GM12875 (cell line): Measurements from ENCODE around the gene PPP3CB.

Experiments used
- H3K4me3 ChIP-seq: one replicate; pipeline ENCODE4 v1.5.1; 2011; ENCODE audit warnings: low read depth, low read length, control low read depth
- TF ChIP-seq, protein P1 (sequence below): IDR thresholded peaks from 2 replicates; pipeline ENCODE4 v1.5.1; 2011; ENCODE audit warnings: low read depth, mild to moderate bottlenecking, control low read depth, inconsistent platforms, low read length, moderate library complexity, borderline replicate concordance; ENCODE audit not compliant: insufficient read depth

PPP3CB gene

DNA sequence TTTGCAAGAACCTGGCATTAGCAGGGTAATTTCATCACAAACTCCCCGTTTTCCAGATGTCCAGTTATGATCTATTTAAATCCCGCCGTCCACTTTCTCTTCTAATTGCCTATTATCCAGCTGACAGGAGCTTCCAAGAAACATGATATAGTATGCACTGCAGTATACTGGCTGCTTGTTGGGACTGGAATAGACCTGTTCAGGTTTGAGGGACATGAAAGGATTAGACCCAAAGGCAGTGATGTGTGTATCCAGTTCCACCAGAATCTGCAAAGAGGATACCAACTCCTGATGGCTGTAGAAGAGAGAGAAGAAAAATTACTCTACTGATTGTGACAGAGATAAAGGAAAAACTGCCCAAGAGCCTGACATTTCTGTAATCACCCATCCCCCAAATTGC is 71.3 kb downstream of the PPP3CB start:
- no peak overlapping the region for H3K4me3 ChIP-seq
- TF ChIP-seq, protein P1, sequence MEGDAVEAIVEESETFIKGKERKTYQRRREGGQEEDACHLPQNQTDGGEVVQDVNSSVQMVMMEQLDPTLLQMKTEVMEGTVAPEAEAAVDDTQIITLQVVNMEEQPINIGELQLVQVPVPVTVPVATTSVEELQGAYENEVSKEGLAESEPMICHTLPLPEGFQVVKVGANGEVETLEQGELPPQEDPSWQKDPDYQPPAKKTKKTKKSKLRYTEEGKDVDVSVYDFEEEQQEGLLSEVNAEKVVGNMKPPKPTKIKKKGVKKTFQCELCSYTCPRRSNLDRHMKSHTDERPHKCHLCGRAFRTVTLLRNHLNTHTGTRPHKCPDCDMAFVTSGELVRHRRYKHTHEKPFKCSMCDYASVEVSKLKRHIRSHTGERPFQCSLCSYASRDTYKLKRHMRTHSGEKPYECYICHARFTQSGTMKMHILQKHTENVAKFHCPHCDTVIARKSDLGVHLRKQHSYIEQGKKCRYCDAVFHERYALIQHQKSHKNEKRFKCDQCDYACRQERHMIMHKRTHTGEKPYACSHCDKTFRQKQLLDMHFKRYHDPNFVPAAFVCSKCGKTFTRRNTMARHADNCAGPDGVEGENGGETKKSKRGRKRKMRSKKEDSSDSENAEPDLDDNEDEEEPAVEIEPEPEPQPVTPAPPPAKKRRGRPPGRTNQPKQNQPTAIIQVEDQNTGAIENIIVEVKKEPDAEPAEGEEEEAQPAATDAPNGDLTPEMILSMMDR, result no peak

DNA sequence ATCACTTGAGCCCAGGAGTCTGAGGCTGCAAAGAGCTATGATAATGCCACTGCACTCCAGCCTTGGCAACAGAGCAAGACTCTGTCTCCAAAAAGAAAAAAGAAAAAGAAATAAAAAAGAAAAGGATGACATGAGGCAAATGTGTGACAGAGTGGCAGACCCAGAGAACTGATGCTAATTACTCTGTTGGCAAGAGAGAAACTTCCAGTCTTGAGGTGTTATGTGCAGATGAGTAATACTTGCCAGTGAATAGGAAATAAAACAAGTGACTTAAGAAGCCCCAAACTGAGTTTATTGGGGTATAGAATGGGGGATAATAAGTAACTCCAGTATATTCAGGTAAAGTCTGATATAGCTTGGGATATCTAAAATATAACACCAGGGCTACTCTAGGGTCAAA is 72.5 kb downstream of the PPP3CB start:
- TF ChIP-seq, protein P1, result no peak
- H3K4me3 ChIP-seq, result no peak overlapping the region

DNA sequence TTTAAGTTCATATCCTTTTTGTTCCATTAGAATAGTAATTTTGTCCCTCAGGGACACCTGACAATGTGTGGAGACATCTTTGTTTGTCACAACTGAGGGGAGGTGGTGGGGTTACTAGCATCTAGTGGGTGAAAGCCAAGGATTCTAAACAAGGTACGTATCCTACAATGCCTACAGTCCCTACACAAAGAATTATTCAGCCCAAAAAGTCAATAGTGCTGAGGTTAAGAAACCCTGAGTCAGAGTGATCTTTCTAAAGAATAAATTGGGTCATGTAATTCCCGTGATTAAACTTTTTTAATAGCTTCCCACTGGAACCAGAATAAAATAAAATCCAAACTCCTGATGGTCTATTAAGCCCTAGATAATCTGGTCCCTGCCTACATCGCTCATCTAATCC is 79.3 kb downstream of the PPP3CB start:
- H3K4me3 ChIP-seq, result no peak overlapping the region
- TF ChIP-seq, protein P1, result no peak

DNA sequence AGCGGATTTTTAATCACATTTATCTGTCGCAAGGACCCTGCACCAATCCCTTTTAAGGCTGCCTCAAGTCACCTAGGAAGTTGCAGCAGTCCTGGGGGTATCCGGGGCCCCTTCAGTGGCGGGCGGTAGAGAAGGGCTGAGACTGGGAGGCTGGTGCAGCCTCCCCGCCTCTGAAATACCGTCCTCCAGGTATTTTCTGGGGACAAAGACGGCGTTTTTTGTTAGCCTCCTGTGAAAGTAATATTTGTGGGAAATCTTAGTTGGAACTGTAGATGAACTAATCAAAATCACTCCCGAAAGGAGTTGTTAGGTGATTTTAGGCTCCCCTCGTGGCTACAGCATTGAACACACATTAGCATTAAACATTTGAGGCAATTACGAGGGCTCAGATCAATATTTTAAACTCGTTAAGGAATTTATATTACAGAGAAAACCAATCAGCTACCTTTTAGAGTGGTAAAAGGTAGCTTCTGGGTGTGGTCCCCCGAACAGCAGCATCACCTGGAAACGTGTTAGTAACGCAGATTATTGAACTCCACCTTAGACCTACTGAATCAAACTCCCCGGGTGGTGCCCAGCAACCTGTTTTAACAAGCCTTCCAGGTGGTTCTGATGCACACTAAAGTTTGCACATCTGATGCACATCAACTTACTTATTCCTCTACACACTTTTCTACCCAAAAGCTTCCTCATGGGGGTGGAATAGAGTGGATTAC is 81.4 kb downstream of the PPP3CB start:
- peak overlapping the region; percentile 77 for H3K4me3 ChIP-seq
- TF ChIP-seq, protein P1, result no peak

DNA sequence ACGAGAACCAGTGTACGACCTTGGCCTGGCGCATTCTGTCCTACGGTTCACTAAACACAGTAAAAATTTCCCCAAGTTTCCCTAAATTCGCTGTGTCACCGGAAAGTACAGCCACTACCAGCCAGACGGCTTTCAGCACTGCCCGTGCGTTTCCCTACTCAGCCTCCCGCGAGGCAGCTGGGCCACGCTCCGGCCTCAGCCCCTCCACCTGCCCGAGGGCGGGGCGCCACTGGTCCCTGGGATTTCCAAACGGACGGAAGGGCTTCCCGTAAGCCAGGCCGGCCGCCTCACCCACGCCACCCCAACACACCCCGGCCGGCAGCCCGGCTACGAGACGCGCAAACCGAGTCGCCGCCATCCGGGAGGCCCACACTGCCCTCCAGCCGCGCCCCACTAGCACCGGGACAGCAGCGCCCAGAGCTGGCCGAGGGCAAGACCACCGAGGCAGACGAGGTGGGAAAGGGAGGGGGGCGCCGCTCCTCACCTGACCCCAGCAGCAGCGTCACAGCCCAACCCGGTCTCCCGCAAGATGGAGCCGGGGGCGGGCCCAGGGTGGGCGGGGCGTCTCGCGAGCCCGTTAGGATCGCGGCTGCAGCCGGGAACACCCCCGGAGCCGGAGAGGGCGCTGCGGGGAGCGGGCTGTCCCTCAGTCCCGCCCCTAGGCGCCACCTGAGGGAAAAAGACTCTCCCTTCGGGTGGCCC is 82.1 kb downstream of the PPP3CB start, which contains the start of gene ANXA7:
Gene ANXA7 (minus strand): TSS at position 531 of the 702 bp plus-strand sequence. CDS start 13,202 bp downstream, outside the sequence.
- peak within 1 kb of the TSS; percentile 77 for H3K4me3 ChIP-seq
- TF ChIP-seq, protein P1, result peak; percentile 38; the same call in 1 of the 2 replicates

DNA sequence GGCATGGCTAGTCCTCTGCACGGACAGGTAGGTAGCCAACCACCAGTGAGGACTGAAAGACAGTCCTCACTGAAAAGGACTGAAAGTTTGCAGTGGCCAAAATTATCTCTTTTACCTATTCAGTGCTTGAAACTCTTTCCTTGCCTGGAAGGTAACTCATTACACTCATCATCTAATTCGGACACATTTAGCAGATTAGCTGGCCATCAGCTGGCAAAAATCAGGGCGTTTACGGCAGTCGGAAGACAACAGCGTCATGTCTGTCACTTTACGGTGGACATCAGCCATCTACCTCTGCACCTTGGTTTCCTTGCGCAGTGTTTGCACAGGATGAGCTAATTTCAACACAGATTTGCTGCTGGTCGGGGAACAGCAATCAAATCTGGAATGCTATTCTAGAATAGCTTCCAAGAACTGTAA is 82.7 kb downstream of the PPP3CB start:
- TF ChIP-seq, protein P1, result no peak
- peak overlapping the region; percentile 77 for H3K4me3 ChIP-seq
